Uterus (tissue), 2 donors: ENCODE data around the gene CIRBP.

Experiments
- POLR2A ChIP-seq, 2 donors: fragments of 450-650 bp; IDR thresholded peaks; one replicate each; pipeline ENCODE4 v1.6.1; 2016; ENCODE audit warnings: antibody characterized with exemption in 2 of 2, mild to moderate bottlenecking in 1 of 2, moderate library complexity in 1 of 2
- TF ChIP-seq, protein P1 (sequence below), 4 experiments: fragments of 200-600 bp in 2 of 4; fragments of 450-650 bp in 2 of 4; sonication (generic) in 2 of 4; IDR thresholded peaks; one replicate each; pipeline ENCODE4 v1.5.1; 2016 to 2019; ENCODE audit warnings: antibody characterized with exemption in 4 of 4, mild to moderate bottlenecking in 2 of 4, moderate library complexity in 1 of 4

DNA sequence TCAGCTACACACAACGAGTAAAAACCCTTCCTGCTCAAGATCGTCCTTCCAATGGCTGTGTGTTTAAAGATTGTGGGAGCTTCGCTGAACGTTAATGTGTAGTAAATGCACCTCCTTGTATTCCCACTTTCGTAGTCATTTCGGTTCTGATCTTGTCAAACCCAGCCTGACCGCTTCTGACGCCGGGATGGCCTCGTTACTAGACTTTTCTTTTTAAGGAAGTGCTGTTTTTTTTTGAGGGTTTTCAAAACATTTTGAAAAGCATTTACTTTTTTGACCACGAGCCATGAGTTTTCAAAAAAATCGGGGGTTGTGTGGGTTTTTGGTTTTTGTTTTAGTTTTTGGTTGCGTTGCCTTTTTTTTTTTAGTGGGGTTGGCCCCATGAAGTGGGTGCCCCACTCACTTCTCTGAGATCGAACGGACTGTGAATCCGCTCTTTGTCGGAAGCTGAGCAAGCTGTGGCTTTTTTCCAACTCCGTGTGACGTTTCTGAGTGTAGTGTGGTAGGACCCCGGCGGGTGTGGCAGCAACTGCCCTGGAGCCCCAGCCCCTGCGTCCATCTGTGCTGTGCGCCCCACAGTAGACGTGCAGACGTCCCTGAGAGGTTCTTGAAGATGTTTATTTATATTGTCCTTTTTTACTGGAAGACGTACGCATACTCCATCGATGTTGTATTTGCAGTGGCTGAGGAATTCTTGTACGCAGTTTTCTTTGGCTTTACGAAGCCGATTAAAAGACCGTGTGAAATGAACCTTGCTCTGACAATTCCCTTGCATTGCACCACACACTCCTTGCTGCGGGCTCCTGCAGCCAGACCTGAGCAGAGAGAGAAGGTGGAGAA, 3.5 kb downstream of the CIRBP start:
- TF ChIP-seq, protein P1, sequence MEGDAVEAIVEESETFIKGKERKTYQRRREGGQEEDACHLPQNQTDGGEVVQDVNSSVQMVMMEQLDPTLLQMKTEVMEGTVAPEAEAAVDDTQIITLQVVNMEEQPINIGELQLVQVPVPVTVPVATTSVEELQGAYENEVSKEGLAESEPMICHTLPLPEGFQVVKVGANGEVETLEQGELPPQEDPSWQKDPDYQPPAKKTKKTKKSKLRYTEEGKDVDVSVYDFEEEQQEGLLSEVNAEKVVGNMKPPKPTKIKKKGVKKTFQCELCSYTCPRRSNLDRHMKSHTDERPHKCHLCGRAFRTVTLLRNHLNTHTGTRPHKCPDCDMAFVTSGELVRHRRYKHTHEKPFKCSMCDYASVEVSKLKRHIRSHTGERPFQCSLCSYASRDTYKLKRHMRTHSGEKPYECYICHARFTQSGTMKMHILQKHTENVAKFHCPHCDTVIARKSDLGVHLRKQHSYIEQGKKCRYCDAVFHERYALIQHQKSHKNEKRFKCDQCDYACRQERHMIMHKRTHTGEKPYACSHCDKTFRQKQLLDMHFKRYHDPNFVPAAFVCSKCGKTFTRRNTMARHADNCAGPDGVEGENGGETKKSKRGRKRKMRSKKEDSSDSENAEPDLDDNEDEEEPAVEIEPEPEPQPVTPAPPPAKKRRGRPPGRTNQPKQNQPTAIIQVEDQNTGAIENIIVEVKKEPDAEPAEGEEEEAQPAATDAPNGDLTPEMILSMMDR (IDR thresholded peaks at IDR 0.05), result no peak
- no peak for TF ChIP-seq POLR2A (IDR thresholded peaks at IDR 0.05)
